SK-N-SH treated with all-trans-retinoic acid at 6 μM for 48 hours (cell line): ENCODE measurements around the gene RRP36.

Experiments
- CREB5 ChIP-seq: fragments of 250-450 bp; sonication (Bioruptor Pico); IDR thresholded peaks from 2 replicates; pipeline ENCODE4 v1.5.1; 2020; ENCODE audit warnings: low read depth, mild to moderate bottlenecking, moderate library complexity
- CSDC2 ChIP-seq: fragments of 250-450 bp; sonication (Bioruptor Pico); IDR thresholded peaks from 2 replicates; pipeline ENCODE4 v1.5.0; 2020; ENCODE audit warnings: mild to moderate bottlenecking, moderate library complexity
- CSRNP3 ChIP-seq: fragments of 250-450 bp; sonication (Bioruptor Pico); IDR thresholded peaks from 2 replicates; pipeline ENCODE4 v1.5.1; 2021; ENCODE audit warnings: mild to moderate bottlenecking, moderate library complexity
- PATZ1 ChIP-seq: fragments of 250-450 bp; sonication (Bioruptor Pico); IDR thresholded peaks from 2 replicates; pipeline ENCODE4 v1.8.0; 2020; ENCODE audit warnings: mild to moderate bottlenecking, moderate library complexity, borderline replicate concordance
- POU6F1 ChIP-seq: fragments of 250-450 bp; sonication (Bioruptor Pico); IDR thresholded peaks from 2 replicates; pipeline ENCODE4 v1.8.0; 2021; ENCODE audit warnings: low read depth, mild to moderate bottlenecking, moderate library complexity, borderline replicate concordance
- TOX ChIP-seq: fragments of 250-450 bp; sonication (Bioruptor Pico); IDR thresholded peaks from 2 replicates; pipeline ENCODE4 v1.8.0; 2021; ENCODE audit warnings: mild to moderate bottlenecking, moderate library complexity, borderline replicate concordance
- ZFP3 ChIP-seq: fragments of 250-450 bp; sonication (Bioruptor Pico); IDR thresholded peaks from 2 replicates; pipeline ENCODE4 v1.5.0; 2020; ENCODE audit warnings: mild to moderate bottlenecking, moderate library complexity
- ZFP30 ChIP-seq: fragments of 450-650 bp; formaldehyde crosslinking; IDR thresholded peaks from 2 replicates; pipeline ENCODE4 v1.5.0; 2022; ENCODE audit warnings: mild to moderate bottlenecking, moderate library complexity
- ZNF70 ChIP-seq: fragments of 450-650 bp; formaldehyde crosslinking; IDR thresholded peaks from 2 replicates; pipeline ENCODE4 v1.5.0; 2020; ENCODE audit warnings: mild to moderate bottlenecking, moderate library complexity
- ZNF8 ChIP-seq: fragments of 450-650 bp; formaldehyde crosslinking; IDR thresholded peaks from 2 replicates; pipeline ENCODE4 v1.5.0; 2020; ENCODE audit warnings: mild to moderate bottlenecking, moderate library complexity

- no peak for TF ChIP-seq ZNF70 (CRISPR knock-in tag)
- no peak for TF ChIP-seq CSRNP3 (CRISPR knock-in tag)
- no peak for TF ChIP-seq ZFP30
- TF ChIP-seq CSDC2 (CRISPR knock-in tag), result no peak
- no peak for TF ChIP-seq CREB5 (CRISPR knock-in tag)
- TF ChIP-seq ZFP3 (CRISPR knock-in tag), result no peak
- no peak for TF ChIP-seq ZNF8 (CRISPR knock-in tag)
- no peak for TF ChIP-seq POU6F1 (CRISPR knock-in tag)
- TF ChIP-seq TOX, result no peak
- no peak for TF ChIP-seq PATZ1 (CRISPR knock-in tag)
Measured at GRCh38 chr6:43013843-43014433, 7.5 kb upstream of the RRP36 start, which contains the start of the genes KLHDC3 and MEA1.
